OCI-LY7 (cell line): Measurements from ENCODE around the gene IGSF8.

ENCODE experiments used
- EZH2phosphoT487 ChIP-seq: fragments of 200-600 bp; sonication (generic); IDR thresholded peaks from 2 replicates; pipeline ENCODE4 v1.6.1; 2018; ENCODE audit warnings: low read depth, borderline replicate concordance, mild to moderate bottlenecking, mixed run types, antibody characterized with exemption, low read length, moderate library complexity, mixed read lengths
- TF ChIP-seq, protein P1 (sequence below): fragments of 200-600 bp; sonication (generic); conservative IDR thresholded peaks from 2 replicates; pipeline ENCODE4 v1.5.1; 2014; ENCODE audit warnings: mild to moderate bottlenecking, antibody characterized with exemption, low read length, moderate library complexity, mixed read lengths

DNA sequence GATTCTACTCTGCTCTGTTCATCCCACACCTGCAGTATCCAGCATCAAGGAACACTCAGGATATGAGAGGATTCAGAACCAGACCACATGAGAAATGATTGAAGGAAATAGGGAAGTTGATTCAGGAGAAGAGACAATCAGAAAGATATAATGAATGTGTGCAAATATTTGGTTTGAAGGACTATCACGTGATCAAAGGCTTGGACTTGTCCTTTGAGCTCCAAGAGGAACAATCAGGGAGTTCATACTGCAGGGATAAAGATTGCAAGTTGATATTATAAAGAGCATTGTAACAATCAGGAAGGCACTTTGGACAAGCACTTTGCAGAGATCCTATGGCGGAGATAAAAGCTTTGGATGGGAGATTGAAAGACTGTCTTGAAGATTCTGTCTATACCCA, 52.8 kb downstream of the IGSF8 start:
- TF ChIP-seq, protein P1, sequence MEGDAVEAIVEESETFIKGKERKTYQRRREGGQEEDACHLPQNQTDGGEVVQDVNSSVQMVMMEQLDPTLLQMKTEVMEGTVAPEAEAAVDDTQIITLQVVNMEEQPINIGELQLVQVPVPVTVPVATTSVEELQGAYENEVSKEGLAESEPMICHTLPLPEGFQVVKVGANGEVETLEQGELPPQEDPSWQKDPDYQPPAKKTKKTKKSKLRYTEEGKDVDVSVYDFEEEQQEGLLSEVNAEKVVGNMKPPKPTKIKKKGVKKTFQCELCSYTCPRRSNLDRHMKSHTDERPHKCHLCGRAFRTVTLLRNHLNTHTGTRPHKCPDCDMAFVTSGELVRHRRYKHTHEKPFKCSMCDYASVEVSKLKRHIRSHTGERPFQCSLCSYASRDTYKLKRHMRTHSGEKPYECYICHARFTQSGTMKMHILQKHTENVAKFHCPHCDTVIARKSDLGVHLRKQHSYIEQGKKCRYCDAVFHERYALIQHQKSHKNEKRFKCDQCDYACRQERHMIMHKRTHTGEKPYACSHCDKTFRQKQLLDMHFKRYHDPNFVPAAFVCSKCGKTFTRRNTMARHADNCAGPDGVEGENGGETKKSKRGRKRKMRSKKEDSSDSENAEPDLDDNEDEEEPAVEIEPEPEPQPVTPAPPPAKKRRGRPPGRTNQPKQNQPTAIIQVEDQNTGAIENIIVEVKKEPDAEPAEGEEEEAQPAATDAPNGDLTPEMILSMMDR: no peak
- no peak for TF ChIP-seq EZH2phosphoT487
